GM12874 (cell line): ENCODE results near the gene GLRA3.

Source experiments
- CTCF ChIP-seq: IDR thresholded peaks from 2 replicates; pipeline ENCODE4 v1.5.1; 2011; ENCODE audit warnings: low read depth, mild to moderate bottlenecking, control low read depth, low read length, moderate library complexity; ENCODE audit not compliant: insufficient read depth

The GLRA3 gene

GRCh38 chr4:174699654-174700053 lies 129.4 kb downstream of the GLRA3 start:
- no peak for TF ChIP-seq CTCF

- TF ChIP-seq CTCF: no peak
Measured at GRCh38 chr4:174697896-174698295, 131.2 kb downstream of the GLRA3 start.

GRCh38 chr4:174697202-174697601 lies 131.8 kb downstream of the GLRA3 start:
- no peak for TF ChIP-seq CTCF

GRCh38 chr4:174696657-174697056 lies 132.4 kb downstream of the GLRA3 start:
- no peak for TF ChIP-seq CTCF

- TF ChIP-seq CTCF: no peak
Measured at GRCh38 chr4:174690665-174691064, 138.4 kb downstream of the GLRA3 start.

GRCh38 chr4:174689618-174690017 lies 139.4 kb downstream of the GLRA3 start:
- TF ChIP-seq CTCF: no peak

GRCh38 chr4:174686826-174687225 lies 142.2 kb downstream of the GLRA3 start:
- TF ChIP-seq CTCF: no peak
